Ovary (tissue), 9 donors: ENCODE measurements around the gene GRB14. TPM values are rescaled to one million over a fixed set of nuclear protein-coding genes. Genes with fewer than 3 reads are reported as not detected.
A peak's percentile ranks its signal among the peaks of the same experiment; 100 is the strongest.
"Not testable (repeated sequence)": the region's sequence is repeated elsewhere in the genome, so short reads cannot be mapped to it uniquely, and the experiment has no call there.

ENCODE experiments used
- DNase-seq, 5 donors: peaks; one replicate each; pipeline ENCODE4 v3.0.0-alpha.2; 2019 to 2020
- H3K27ac ChIP-seq, 2 donors: fragments of 200-600 bp; one replicate each; pipeline versions ENCODE4 v1.5.1 to v1.8.0; 2019 to 2022
- H3K27me3 ChIP-seq: fragments of 200-600 bp; one replicate; pipeline ENCODE4 v1.8.0; 2022
- H3K36me3 ChIP-seq: fragments of 200-600 bp; sonication (generic); one replicate; pipeline ENCODE4 v1.5.1; 2019
- H3K4me1 ChIP-seq: one replicate; pipeline ENCODE4 v1.8.1; 2013; ENCODE audit warnings: mild to moderate bottlenecking, moderate library complexity; ENCODE audit not compliant: insufficient read depth
- H3K4me3 ChIP-seq: fragments of 200-600 bp; sonication (generic); one replicate; pipeline ENCODE4 v1.5.1; 2017
- H3K9me3 ChIP-seq, 2 donors: fragments of 200-600 bp in 1 of 2; sonication (generic) in 1 of 2; one replicate each; pipeline versions ENCODE4 v1.5.1 to v1.8.1; 2013 to 2019; ENCODE audit warnings: mild to moderate bottlenecking in 1 of 2, moderate library complexity in 1 of 2
- EP300 ChIP-seq: sonication (generic); formaldehyde crosslinking; IDR thresholded peaks from one replicate; pipeline ENCODE4 v1.6.1; 2017; ENCODE audit warnings: antibody characterized with exemption
- POLR2A ChIP-seq: fragments of 450-650 bp; IDR thresholded peaks from one replicate; pipeline ENCODE4 v1.6.1; 2017; ENCODE audit warnings: antibody characterized with exemption, mild to moderate bottlenecking, moderate library complexity
- WGBS, 3 donors: extraction: QIAGEN DNeasy Blood & Tissue Kit in 1 of 3; methylation state at CpG; one replicate each; pipeline versions ENCODE4 v1.1.5 to v1.1.7; 2013 to 2017; 5-methylcytosine and 5-hydroxymethylcytosine counted together
- intact Hi-C, 4 donors: fragments of 100-400 bp; cut with DNase I; formaldehyde crosslinking; loops; one replicate each; pipeline versions ENCODE4 v1.11.0 to v1.15.1; 2022 to 2023
- polyA plus RNA-seq, 2 donors: library from polyadenylated mRNA; stranded (reverse); fragments of 200-250 nt in 1 of 2; fragments of 350-450 nt in 1 of 2; fragmentation: Illumina TruSeq in 1 of 2; extraction: RNeasy Lipid Tissue Mini Kit (QIAGEN cat#74804) in 1 of 2; gene quantifications; one replicate each; pipeline ENCODE4 v1.2.3, GENCODE V29; 2013 to 2014
- total RNA-seq, 7 donors: library from RNA; depleted of rRNA in 2 of 7; stranded (reverse); fragments of >200 nt in 2 of 7; fragmentation: NEBNext Ultra II Directional in 3 of 7; extraction: Animal tissue kit (Norgen Biotek cat#: 25700) in 3 of 7; gene quantifications; one replicate each; pipeline versions ENCODE4 v1.1.0 to v1.2.4, GENCODE V29; 2016 to 2023
- TF ChIP-seq, protein P1 (sequence below), 3 donors: fragments of 450-650 bp in 2 of 3; fragments of 200-600 bp in 1 of 3; IDR thresholded peaks; one replicate each; pipeline versions ENCODE4 v1.5.1 to v1.8.0; 2016 to 2022; ENCODE audit warnings: antibody characterized with exemption in 3 of 3, mild to moderate bottlenecking in 1 of 3
- donor health status: DM: no; HTN: no; CAD: no; lungs with moderate emphysema.
- donor health status: DM: no; HTN: no; CAD: no.
- donor health status: Bipolar disorder and iron deficiency.
- donor health status: DM: yes; HTN: yes; CAD: no.
- donor health status: DM: no; HTN: no; CAD: no.
- donor health status: DM: yes; HTN: yes; CAD: no.

GRB14 gene
- total and polyA plus RNA-seq, 9 donors, result 4.5 to 45.6 (median 11.8) TPM

DNA sequence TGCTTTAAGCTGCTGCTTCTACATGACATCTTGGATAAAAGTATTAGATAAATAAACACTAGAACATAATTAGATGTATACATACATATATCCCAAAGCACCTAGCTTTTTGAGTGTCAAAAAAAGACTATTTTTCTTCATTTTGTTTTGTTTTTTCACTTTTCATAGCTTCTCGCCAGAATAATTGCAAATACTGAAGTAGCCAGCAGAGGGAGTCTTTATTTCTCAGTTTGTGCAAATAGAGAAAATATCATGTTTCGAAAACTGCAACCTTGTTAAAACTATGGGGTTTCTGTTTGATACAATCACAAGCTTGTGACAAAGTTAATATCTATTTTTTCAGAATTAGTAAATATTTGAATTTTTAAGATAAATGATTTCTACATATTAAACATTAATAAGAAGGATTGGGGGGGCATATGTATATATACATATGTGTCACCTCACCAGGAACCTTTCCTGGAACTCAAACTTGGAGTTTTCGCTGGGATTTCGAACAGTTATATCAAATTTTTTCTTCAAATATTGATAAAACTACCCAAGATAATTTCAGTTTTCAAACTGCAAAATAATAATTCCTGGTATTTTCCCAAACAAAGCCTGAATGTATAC is 61.0 kb downstream of the GRB14 start:
- no peak for DNase-seq
- TF ChIP-seq EP300, result no peak
- TF ChIP-seq, protein P1, sequence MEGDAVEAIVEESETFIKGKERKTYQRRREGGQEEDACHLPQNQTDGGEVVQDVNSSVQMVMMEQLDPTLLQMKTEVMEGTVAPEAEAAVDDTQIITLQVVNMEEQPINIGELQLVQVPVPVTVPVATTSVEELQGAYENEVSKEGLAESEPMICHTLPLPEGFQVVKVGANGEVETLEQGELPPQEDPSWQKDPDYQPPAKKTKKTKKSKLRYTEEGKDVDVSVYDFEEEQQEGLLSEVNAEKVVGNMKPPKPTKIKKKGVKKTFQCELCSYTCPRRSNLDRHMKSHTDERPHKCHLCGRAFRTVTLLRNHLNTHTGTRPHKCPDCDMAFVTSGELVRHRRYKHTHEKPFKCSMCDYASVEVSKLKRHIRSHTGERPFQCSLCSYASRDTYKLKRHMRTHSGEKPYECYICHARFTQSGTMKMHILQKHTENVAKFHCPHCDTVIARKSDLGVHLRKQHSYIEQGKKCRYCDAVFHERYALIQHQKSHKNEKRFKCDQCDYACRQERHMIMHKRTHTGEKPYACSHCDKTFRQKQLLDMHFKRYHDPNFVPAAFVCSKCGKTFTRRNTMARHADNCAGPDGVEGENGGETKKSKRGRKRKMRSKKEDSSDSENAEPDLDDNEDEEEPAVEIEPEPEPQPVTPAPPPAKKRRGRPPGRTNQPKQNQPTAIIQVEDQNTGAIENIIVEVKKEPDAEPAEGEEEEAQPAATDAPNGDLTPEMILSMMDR (IDR thresholded peaks at IDR 0.05), result peak; percentile 52 to 79 (median 70)
- H3K27me3 ChIP-seq, result no peaks in the 10 kb centered on the region
- H3K4me1 ChIP-seq, result peaks cover 4% of the 10 kb centered on the region
- H3K4me3 ChIP-seq, result no peak overlapping the region
- no peaks in the 10 kb centered on the region for H3K9me3 ChIP-seq
- intact Hi-C loops, result loop anchor here in 2 of 4 donors (10.0 kb wide), 2 partner anchors 145 to 155 kb away; no protein-coding TSS in a partner anchor
- no peak overlapping the region for H3K27ac ChIP-seq
- H3K36me3 ChIP-seq, result no peaks in the 10 kb centered on the region
- 12 to 21% (median 13%) methylated on average over 4 of the region's 4 CpGs for WGBS, 3 donors

DNA sequence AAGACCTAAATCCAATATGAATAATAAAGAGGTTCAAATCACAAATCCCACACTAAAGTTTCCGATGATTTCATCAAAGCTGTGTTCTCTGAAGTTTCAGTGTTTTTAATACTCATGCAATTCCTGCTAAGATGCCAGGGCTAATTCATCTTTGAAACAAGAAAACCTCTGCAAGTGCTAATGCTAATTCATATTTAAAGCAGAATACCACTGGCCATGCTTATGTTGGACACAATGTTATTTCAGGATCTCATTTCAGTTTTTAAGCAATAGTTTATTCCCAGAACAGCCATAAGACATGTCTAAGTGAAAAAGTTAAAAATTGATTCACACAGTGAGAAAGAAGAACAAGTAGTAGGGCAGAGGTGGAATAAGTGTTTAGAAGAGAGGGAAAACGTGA is 62.8 kb downstream of the GRB14 start:
- H3K36me3 ChIP-seq, result no peaks in the 10 kb centered on the region
- no peaks in the 10 kb centered on the region for H3K9me3 ChIP-seq
- no peak overlapping the region for H3K4me3 ChIP-seq
- no peaks in the 10 kb centered on the region for H3K27me3 ChIP-seq
- H3K27ac ChIP-seq, result no peak overlapping the region
- DNase-seq, result no peak
- intact Hi-C loops, result loop anchor here in 1 of 4 donors (5.0 kb wide), 1 partner anchor 154 kb away; no protein-coding TSS in a partner anchor
- peaks cover 9% of the 10 kb centered on the region for H3K4me1 ChIP-seq
- 35 to 42% (median 41%) methylated on average over 2 of the region's 2 CpGs for WGBS, 3 donors
- TF ChIP-seq EP300, result no peak
- TF ChIP-seq, protein P1 (IDR thresholded peaks at IDR 0.05), result no peak
- no peak for TF ChIP-seq POLR2A

- TF ChIP-seq POLR2A (no peak), EP300 (no peak)
- TF ChIP-seq, protein P1 (IDR thresholded peaks at IDR 0.05), result no peak
Measured at GRCh38 chr2:164554487-164554886, 66.8 kb downstream of the GRB14 start.

GRCh38 chr2:164551519-164551918 is 69.8 kb downstream of the GRB14 start:
- DNase-seq, result no peak
- no peak overlapping the region for H3K27ac ChIP-seq
- intact Hi-C loops, result no loop called here
- H3K4me1 ChIP-seq, result peaks cover 5% of the 10 kb centered on the region
- no peak overlapping the region for H3K4me3 ChIP-seq
- no peaks in the 10 kb centered on the region for H3K9me3 ChIP-seq
- no peaks in the 10 kb centered on the region for H3K36me3 ChIP-seq
- WGBS, 3 donors, result 93 to 97% (median 94%) methylated on average over 4 of the region's 4 CpGs
- H3K27me3 ChIP-seq, result no peaks in the 10 kb centered on the region
- TF ChIP-seq POLR2A (no peak), EP300 (no peak)
- TF ChIP-seq, protein P1 (IDR thresholded peaks at IDR 0.05), result no peak

More at GRCh38 chr2:164554487-164554886, 66.8 kb downstream of the GRB14 start:
- no peaks in the 10 kb centered on the region for H3K9me3 ChIP-seq
- H3K27me3 ChIP-seq, result no peaks in the 10 kb centered on the region
- H3K4me1 ChIP-seq, result peaks cover 7% of the 10 kb centered on the region
- intact Hi-C loops, result no loop called here
- H3K27ac ChIP-seq, result no peak overlapping the region
- 16 to 47% (median 23%) methylated on average over 2 of the region's 2 CpGs for WGBS, 3 donors
- H3K36me3 ChIP-seq, result no peaks in the 10 kb centered on the region
- DNase-seq, result no peak
- H3K4me3 ChIP-seq, result no peak overlapping the region

DNA sequence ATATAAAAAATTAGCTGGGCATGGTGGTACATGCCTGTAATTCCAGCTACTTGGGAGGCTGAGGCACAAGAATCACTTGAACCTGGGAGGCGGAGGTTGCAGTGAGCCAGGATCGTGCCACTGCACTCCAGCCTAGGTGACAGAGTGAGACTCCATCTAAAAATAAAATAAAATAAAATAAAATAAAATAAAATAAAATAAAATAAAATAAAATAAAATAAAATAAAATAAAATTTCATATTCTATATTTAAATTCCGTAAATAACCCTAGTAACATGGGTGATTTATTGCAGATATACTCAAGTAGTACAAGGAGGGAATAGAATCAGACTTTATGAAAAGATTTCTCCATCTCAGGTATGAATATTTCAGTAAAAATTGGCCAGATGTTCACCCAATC is 71.6 kb downstream of the GRB14 start:
- intact Hi-C loops, H3K36me3 ChIP-seq, H3K9me3 ChIP-seq, H3K27ac ChIP-seq, H3K27me3 ChIP-seq, DNase-seq, H3K4me3 ChIP-seq, H3K4me1 ChIP-seq: not testable (repeated sequence)
- WGBS, 3 donors, result 96 to 97% (median 96%) methylated on average over 3 of the region's 3 CpGs
